H1 (cell line): Measurements from ENCODE around the gene UNC13C. TPM values are rescaled to one million over a fixed set of nuclear protein-coding genes. Genes with fewer than 3 reads are reported as not detected.

Source experiments
- CTCF ChIA-PET: fragments of 300-600 bp; sonication (Branson Sonifier 250); formaldehyde crosslinking; loops from one replicate; lab custom pipeline; 2021; ENCODE audit not compliant: partially characterized antibody; lab: Charles Lee
- POLR2A ChIA-PET: fragments of 300-600 bp; sonication (Branson Sonifier 250); formaldehyde crosslinking; loops from one replicate; lab custom pipeline; 2021; ENCODE audit warnings: inconsistent platforms; ENCODE audit not compliant: partially characterized antibody; lab: Charles Lee
- DNase-seq, 2 experiments: peaks; one replicate each; pipeline versions ENCODE4 v3.0.0 to v3.0.0-alpha.2; 2010 to 2022; ENCODE audit warnings: low spot score in 2 of 2, low read depth in 1 of 2, mixed read lengths in 1 of 2
- FAIRE-seq: peaks from 2 replicates; lab custom pipeline; 2011; peaks lifted over from hg19 to GRCh38; lab: Jason Lieb, UNC
- H2AFZ ChIP-seq: 2 replicates; pipeline ENCODE4 v1.8.1; 2012; ENCODE audit warnings: low read length, inconsistent platforms
- H2AK5ac ChIP-seq: 2 replicates; pipeline ENCODE4 v1.6.1; 2013; ENCODE audit warnings: low read depth, low read length
- H2BK120ac ChIP-seq: replicated peaks from 2 replicates; pipeline ENCODE3; 2013; ENCODE audit warnings: low read depth, low read length, inconsistent platforms
- H2BK12ac ChIP-seq: 2 replicates; pipeline ENCODE4 v1.6.1; 2013; ENCODE audit warnings: low read depth, low read length
- H2BK15ac ChIP-seq: 2 replicates; pipeline ENCODE4 v1.6.1; 2013; ENCODE audit warnings: low read length
- H2BK20ac ChIP-seq: 2 replicates; pipeline ENCODE4 v1.6.1; 2013; ENCODE audit warnings: low read length
- H2BK5ac ChIP-seq: 2 replicates; pipeline ENCODE4 v1.6.1; 2013; ENCODE audit warnings: low read depth, low read length
- H3K14ac ChIP-seq: 2 replicates; pipeline ENCODE4 v1.6.1; 2013; ENCODE audit warnings: inconsistent platforms; ENCODE audit not compliant: insufficient read length
- H3K18ac ChIP-seq: 2 replicates; pipeline ENCODE4 v1.6.1; 2013; ENCODE audit warnings: low read length; ENCODE audit errors: extremely low read depth
- H3K23ac ChIP-seq: 2 replicates; pipeline ENCODE4 v1.6.1; 2013; ENCODE audit warnings: inconsistent platforms; ENCODE audit not compliant: insufficient read length
- H3K23me2 ChIP-seq: 2 replicates; pipeline ENCODE4 v1.6.1; 2013; ENCODE audit warnings: low read depth, low read length
- H3K27ac ChIP-seq: 2 replicates; pipeline ENCODE4 v1.6.1; 2011; ENCODE audit warnings: low read depth, low read length, inconsistent platforms
- H3K27me3 ChIP-seq, 4 experiments: replicated peaks in 1 of 4; 1 replicate in 1 of 4; 2 replicates in 3 of 4; pipeline versions ENCODE4 v1.6.1 to v1.8.1; 2011 to 2013; ENCODE audit warnings: low read length in 3 of 4, mild to moderate bottlenecking in 3 of 4, inconsistent platforms in 2 of 4, mixed read lengths in 2 of 4, moderate library complexity in 1 of 4; ENCODE audit not compliant: control insufficient read depth in 3 of 4, insufficient read depth in 3 of 4; ENCODE audit errors: extremely low read depth in 1 of 4
- H3K36me3 ChIP-seq, 4 experiments: 2 replicates each; pipeline versions ENCODE4 v1.6.1 to v1.8.1; 2011 to 2013; ENCODE audit warnings: mild to moderate bottlenecking in 4 of 4, low read length in 3 of 4, moderate library complexity in 2 of 4, control low read depth in 1 of 4, inconsistent platforms in 1 of 4; ENCODE audit not compliant: insufficient read depth in 4 of 4, control insufficient read depth in 2 of 4
- H3K4ac ChIP-seq: replicated peaks from 2 replicates; pipeline ENCODE3; 2013; ENCODE audit warnings: low read length, low read depth, mixed read lengths, inconsistent platforms; ENCODE audit not compliant: insufficient read length
- H3K4me1 ChIP-seq, 4 experiments: replicated peaks in 1 of 4; 1 replicate in 1 of 4; 2 replicates in 3 of 4; pipeline versions ENCODE4 v1.6.1 to v1.8.1; 2011 to 2013; ENCODE audit warnings: low read length in 3 of 4, inconsistent platforms in 2 of 4, mixed read lengths in 1 of 4; ENCODE audit not compliant: insufficient read depth in 4 of 4, control insufficient read depth in 3 of 4
- H3K4me2 ChIP-seq, 2 experiments: 2 replicates each; pipeline versions ENCODE4 v1.6.1 to v1.8.1; 2011 to 2013; ENCODE audit warnings: low read depth in 2 of 2, low read length in 2 of 2, control low read depth in 1 of 2, inconsistent platforms in 1 of 2, mild to moderate bottlenecking in 1 of 2; ENCODE audit not compliant: insufficient read depth in 1 of 2
- H3K4me3 ChIP-seq, 4 experiments: fragments of 200-600, 300-600 bp in 1 of 4; sonication (generic), shearing (Covaris generic), sonication (Bioruptor Twin) in 1 of 4; 2 replicates each; pipeline versions ENCODE4 v1.5.1 to v1.8.1; 2011 to 2016; ENCODE audit warnings: low read length in 4 of 4, low read depth in 3 of 4, control low read depth in 2 of 4, inconsistent platforms in 2 of 4, mild to moderate bottlenecking in 2 of 4, mixed read lengths in 1 of 4, moderate library complexity in 1 of 4; ENCODE audit not compliant: insufficient read depth in 2 of 4; ENCODE audit errors: extremely low read depth in 1 of 4
- H3K56ac ChIP-seq: replicated peaks from 2 replicates; pipeline ENCODE3; 2013; ENCODE audit warnings: low read depth, mild to moderate bottlenecking, mixed read lengths, low read length, inconsistent platforms; ENCODE audit not compliant: insufficient read length
- H3K79me1 ChIP-seq: 2 replicates; pipeline ENCODE4 v1.6.1; 2013; ENCODE audit warnings: low read depth, low read length, control low read depth
- H3K79me2 ChIP-seq, 2 experiments: 2 replicates each; pipeline versions ENCODE4 v1.6.1 to v1.8.1; 2012 to 2013; ENCODE audit warnings: low read length in 2 of 2, mild to moderate bottlenecking in 2 of 2, inconsistent platforms in 1 of 2; ENCODE audit not compliant: insufficient read depth in 2 of 2, control insufficient read depth in 1 of 2
- H3K9ac ChIP-seq, 4 experiments: replicated peaks in 1 of 4; 1 replicate in 1 of 4; 2 replicates in 3 of 4; pipeline versions ENCODE4 v1.6.1 to v1.8.1; 2011 to 2013; ENCODE audit warnings: low read depth in 3 of 4, low read length in 3 of 4, control low read depth in 2 of 4, mild to moderate bottlenecking in 2 of 4, moderate library complexity in 2 of 4, inconsistent platforms in 1 of 4; ENCODE audit errors: extremely low read depth in 1 of 4
- H3K9me3 ChIP-seq, 2 experiments: 2 replicates each; pipeline versions ENCODE4 v1.6.1 to v1.8.1; 2012 to 2013; ENCODE audit warnings: mild to moderate bottlenecking in 2 of 2, moderate library complexity in 2 of 2, control low read depth in 1 of 2, inconsistent platforms in 1 of 2, low read depth in 1 of 2, low read length in 1 of 2, mixed read lengths in 1 of 2; ENCODE audit not compliant: insufficient read depth in 2 of 2
- H4K20me1 ChIP-seq, 2 experiments: replicated peaks in 1 of 2; 2 replicates each; pipeline versions ENCODE3 to v1.8.1; 2011 to 2013; ENCODE audit warnings: inconsistent platforms in 2 of 2, low read length in 2 of 2, mild to moderate bottlenecking in 1 of 2; ENCODE audit not compliant: insufficient read depth in 2 of 2, control insufficient read depth in 1 of 2
- H4K5ac ChIP-seq: 2 replicates; pipeline ENCODE4 v1.6.1; 2013; ENCODE audit warnings: low read length, low read depth, mixed read lengths, inconsistent platforms; ENCODE audit not compliant: insufficient read length
- H4K8ac ChIP-seq: 2 replicates; pipeline ENCODE4 v1.8.0; 2013; ENCODE audit warnings: mild to moderate bottlenecking, moderate library complexity, low read length, inconsistent platforms; ENCODE audit not compliant: insufficient read depth; ENCODE audit errors: extremely low read depth
- H4K91ac ChIP-seq: replicated peaks from 2 replicates; pipeline ENCODE3; 2013; ENCODE audit warnings: low read length, mixed read lengths, inconsistent platforms; ENCODE audit not compliant: insufficient read length
- BCL11A ChIP-seq, 2 experiments: IDR thresholded peaks; one replicate each; pipeline ENCODE4 v1.6.1; 2011; ENCODE audit warnings: low read depth in 2 of 2, low read length in 2 of 2, mild to moderate bottlenecking in 2 of 2
- BRCA1 ChIP-seq: IDR thresholded peaks from 2 replicates; pipeline ENCODE4 v1.6.1; 2012; ENCODE audit warnings: low read depth, low read length, improper control_type of control experiment
- CBX8 ChIP-seq: fragments of 300-800, 300-1000 bp; sonication (generic); IDR thresholded peaks from 2 replicates; pipeline ENCODE4 v1.7.1; 2016; ENCODE audit warnings: low read depth, low read length, borderline replicate concordance
- CHD1 ChIP-seq: IDR thresholded peaks from 2 replicates; pipeline ENCODE4 v1.6.1; 2012; ENCODE audit warnings: low read depth, low read length, improper control_type of control experiment
- CHD2 ChIP-seq: IDR thresholded peaks from 2 replicates; pipeline ENCODE4 v1.6.1; 2012; ENCODE audit warnings: low read length, improper control_type of control experiment
- E2F6 ChIP-seq: IDR thresholded peaks from 2 replicates; pipeline ENCODE4 v1.6.1; 2012; ENCODE audit warnings: inconsistent platforms
- HDAC2 ChIP-seq, 2 experiments: fragments of 300-600 bp in 1 of 2; sonication (generic) in 1 of 2; IDR thresholded peaks; 2 replicates each; pipeline ENCODE4 v1.6.1; 2011 to 2012; ENCODE audit warnings: low read depth in 2 of 2, low read length in 2 of 2, mild to moderate bottlenecking in 2 of 2, moderate library complexity in 2 of 2, borderline replicate concordance in 1 of 2, inconsistent platforms in 1 of 2
- JUND ChIP-seq: IDR thresholded peaks from 2 replicates; pipeline ENCODE4 v1.6.1; 2011; ENCODE audit warnings: mild to moderate bottlenecking, improper control_type of control experiment, low read length
- SIRT6 ChIP-seq: IDR thresholded peaks from one replicate; pipeline ENCODE4 v1.7.1; 2012; ENCODE audit warnings: low read length, inconsistent platforms
- WGBS, 2 experiments: shearing (Covaris generic) in 1 of 2; methylation state at CpG; one replicate each; pipeline versions ENCODE4 v1.1.6 to v1.1.7; 2013 to 2015; ENCODE audit warnings: low lambda C conversion rate in 2 of 2, mixed read lengths in 2 of 2, inconsistent platforms in 1 of 2, low coverage in 1 of 2, missing lambda C conversion rate in 1 of 2; ENCODE audit not compliant: insufficient replicate concordance in 2 of 2, insufficient coverage in 1 of 2, insufficient read length in 1 of 2; ENCODE audit errors: extremely low coverage in 1 of 2, missing lambda C conversion rate in 1 of 2; 5-methylcytosine and 5-hydroxymethylcytosine counted together
- polyA plus RNA-seq, 7 experiments: library from polyadenylated mRNA; depleted of rRNA in 3 of 7; stranded (reverse) in 5 of 7; unstranded in 2 of 7; fragments of >200 nt in 5 of 7; fragments of 200-250 nt in 2 of 7; gene quantifications; 1 replicate in 5 of 7; 2 replicates in 1 of 7; 4 replicates in 1 of 7; pipeline versions ENCODE4 v1.2.1 to v1.2.3, GENCODE V29; 2011 to 2013; ENCODE audit warnings: missing spikeins in 2 of 7, mixed read lengths in 2 of 7
- total RNA-seq: library from RNA; stranded (reverse); fragmentation: NEBNext Ultra II Directional; extraction: Animal tissue kit (Norgen Biotek cat#: 25700); gene quantifications from 2 replicates; pipeline ENCODE4 v1.2.1, GENCODE V29; 2021

The UNC13C gene
- total and polyA plus RNA-seq, 2 of the 8 experiments (the other 6 are each of a cell fraction or from before 2014, with no cell fraction given) = 0.02 to 0.13 TPM

GRCh38 chr15:54197995-54198394 lies 219.8 kb downstream of the UNC13C start:
- no peak overlapping the region for H2BK20ac ChIP-seq
- no peak overlapping the region for H2BK12ac ChIP-seq
- TF ChIP-seq E2F6 = no peak
- TF ChIP-seq BRCA1 = no peak
- TF ChIP-seq SIRT6 = no peak
- no peak for TF ChIP-seq CBX8
- no peak for TF ChIP-seq BCL11A (IDR thresholded peaks at IDR 0.05; ENCODE audit: low read depth in 2 of 2, low read length in 2 of 2)
- no peak for TF ChIP-seq CHD1
- no peak for TF ChIP-seq CHD2
- no peak for TF ChIP-seq HDAC2 (IDR thresholded peaks at IDR 0.05; ENCODE audit: borderline replicate concordance in 1 of 2, low read depth in 2 of 2, low read length in 2 of 2)
- TF ChIP-seq JUND = no peak
- CTCF ChIA-PET = no interaction called here
- no peak overlapping the region for H3K14ac ChIP-seq
- no peak overlapping the region for H4K8ac ChIP-seq
- no peaks in the 10 kb centered on the region for H3K79me1 ChIP-seq
- H3K79me2 ChIP-seq = no peaks in the 10 kb centered on the region
- no peak overlapping the region for H3K4me3 ChIP-seq
- no peak overlapping the region for H4K91ac ChIP-seq
- no peak overlapping the region for H2AK5ac ChIP-seq
- no peak overlapping the region for H2AFZ ChIP-seq
- H3K9me3 ChIP-seq = peaks cover 14 to 23% of the 10 kb centered on the region in 2 experiments
- no peaks in the 10 kb centered on the region for H3K23me2 ChIP-seq
- no peak overlapping the region for H2BK120ac ChIP-seq
- no peak overlapping the region for H2BK5ac ChIP-seq
- no peak overlapping the region for H3K56ac ChIP-seq
- H4K5ac ChIP-seq = no peak overlapping the region
- H3K9ac ChIP-seq = no peak overlapping the region
- 80% methylated on average over 1 of the region's 1 CpG; no CpG with 5 or more reads in 1 of the 2 experiments for WGBS, 2 experiments
- H3K36me3 ChIP-seq = no peaks in the 10 kb centered on the region; a peak in 1 of 8 replicates
- POLR2A ChIA-PET = no interaction called here
- no peak for DNase-seq
- no peaks in the 10 kb centered on the region for H4K20me1 ChIP-seq
- H3K4me1 ChIP-seq = no peaks in the 10 kb centered on the region
- H3K18ac ChIP-seq = no peak overlapping the region
- no peak overlapping the region for H3K27ac ChIP-seq
- FAIRE-seq = no peak
- no peak overlapping the region for H3K4me2 ChIP-seq
- H3K23ac ChIP-seq = no peak overlapping the region
- H3K4ac ChIP-seq = no peak overlapping the region
- no peaks in the 10 kb centered on the region for H3K27me3 ChIP-seq
- H2BK15ac ChIP-seq = no peak overlapping the region
